SK-N-SH treated with all-trans-retinoic acid at 6 μM for 48 hours (cell line): Measurements from ENCODE around the gene CPVL.

Experiments
- ARNTL ChIP-seq: fragments of 450-650 bp; formaldehyde crosslinking; IDR thresholded peaks from 2 replicates; pipeline ENCODE4 v1.5.0; 2020; ENCODE audit warnings: low read depth, mild to moderate bottlenecking, moderate library complexity, borderline replicate concordance
- TCF4 ChIP-seq: fragments of 250-450 bp; sonication (Bioruptor Pico); IDR thresholded peaks from 2 replicates; pipeline ENCODE4 v1.8.0; 2021; ENCODE audit warnings: mild to moderate bottlenecking, moderate library complexity, borderline replicate concordance
- ZFP3 ChIP-seq: fragments of 250-450 bp; sonication (Bioruptor Pico); IDR thresholded peaks from 2 replicates; pipeline ENCODE4 v1.5.0; 2020; ENCODE audit warnings: mild to moderate bottlenecking, moderate library complexity
- ZNF8 ChIP-seq: fragments of 450-650 bp; formaldehyde crosslinking; IDR thresholded peaks from 2 replicates; pipeline ENCODE4 v1.5.0; 2020; ENCODE audit warnings: mild to moderate bottlenecking, moderate library complexity
- TF ChIP-seq, protein P1 (sequence below): fragments of 250-450 bp; sonication (Bioruptor Pico); IDR thresholded peaks from 2 replicates; pipeline ENCODE4 v1.8.0; 2020; ENCODE audit warnings: mild to moderate bottlenecking, moderate library complexity, borderline replicate concordance

DNA sequence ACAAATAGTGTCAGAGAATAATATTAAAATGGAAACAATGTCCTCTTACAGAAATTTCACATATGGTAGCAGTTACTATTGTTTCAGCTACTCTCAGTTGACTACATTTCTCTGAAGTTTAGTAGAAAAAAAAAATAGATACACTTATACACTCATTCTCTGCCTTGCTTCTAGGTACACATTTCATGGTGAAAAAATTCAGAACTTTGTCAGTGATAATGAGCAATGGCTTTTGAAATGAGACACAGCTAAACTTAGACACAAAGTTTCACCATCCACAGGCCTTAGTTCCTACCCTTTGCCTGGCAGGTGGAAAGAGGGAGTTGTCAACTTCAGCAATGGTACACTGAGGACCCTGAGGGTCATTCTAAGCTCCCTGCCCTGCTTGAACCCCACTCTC, 69.2 kb downstream of the CPVL start:
- TF ChIP-seq ZFP3 (CRISPR knock-in tag) (no peak), ZNF8 (no peak), ARNTL (CRISPR knock-in tag) (no peak), TCF4 (no peak)
- TF ChIP-seq, protein P1, sequence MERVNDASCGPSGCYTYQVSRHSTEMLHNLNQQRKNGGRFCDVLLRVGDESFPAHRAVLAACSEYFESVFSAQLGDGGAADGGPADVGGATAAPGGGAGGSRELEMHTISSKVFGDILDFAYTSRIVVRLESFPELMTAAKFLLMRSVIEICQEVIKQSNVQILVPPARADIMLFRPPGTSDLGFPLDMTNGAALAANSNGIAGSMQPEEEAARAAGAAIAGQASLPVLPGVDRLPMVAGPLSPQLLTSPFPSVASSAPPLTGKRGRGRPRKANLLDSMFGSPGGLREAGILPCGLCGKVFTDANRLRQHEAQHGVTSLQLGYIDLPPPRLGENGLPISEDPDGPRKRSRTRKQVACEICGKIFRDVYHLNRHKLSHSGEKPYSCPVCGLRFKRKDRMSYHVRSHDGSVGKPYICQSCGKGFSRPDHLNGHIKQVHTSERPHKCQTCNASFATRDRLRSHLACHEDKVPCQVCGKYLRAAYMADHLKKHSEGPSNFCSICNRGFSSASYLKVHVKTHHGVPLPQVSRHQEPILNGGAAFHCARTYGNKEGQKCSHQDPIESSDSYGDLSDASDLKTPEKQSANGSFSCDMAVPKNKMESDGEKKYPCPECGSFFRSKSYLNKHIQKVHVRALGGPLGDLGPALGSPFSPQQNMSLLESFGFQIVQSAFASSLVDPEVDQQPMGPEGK (CRISPR knock-in tag) = no peak
